ENCODE data around the gene SNAPC3.

The SNAPC3 gene

DNA sequence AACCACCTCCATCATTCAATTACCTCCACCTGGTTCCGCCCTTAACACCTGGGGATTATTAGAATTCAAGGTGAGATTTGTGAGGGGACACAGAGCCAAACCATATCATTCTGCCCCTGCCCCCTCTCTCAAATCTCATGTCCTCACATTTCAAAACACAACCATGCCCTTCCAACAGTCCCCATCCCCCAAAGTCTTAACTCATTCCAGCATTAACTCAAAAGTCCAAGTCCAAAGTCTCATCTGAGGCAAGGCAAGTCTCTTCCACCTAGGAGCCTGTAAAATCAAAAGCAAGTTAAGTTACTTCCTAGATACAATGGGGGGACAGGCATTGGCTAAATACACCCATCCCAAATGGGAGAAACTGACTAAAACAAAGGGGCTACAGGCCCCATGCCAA, 69.3 kb downstream of the SNAPC3 start:
- DNase-seq (ENCODE audit: low spot score) (no peak), FAIRE-seq (no peak)

DNA sequence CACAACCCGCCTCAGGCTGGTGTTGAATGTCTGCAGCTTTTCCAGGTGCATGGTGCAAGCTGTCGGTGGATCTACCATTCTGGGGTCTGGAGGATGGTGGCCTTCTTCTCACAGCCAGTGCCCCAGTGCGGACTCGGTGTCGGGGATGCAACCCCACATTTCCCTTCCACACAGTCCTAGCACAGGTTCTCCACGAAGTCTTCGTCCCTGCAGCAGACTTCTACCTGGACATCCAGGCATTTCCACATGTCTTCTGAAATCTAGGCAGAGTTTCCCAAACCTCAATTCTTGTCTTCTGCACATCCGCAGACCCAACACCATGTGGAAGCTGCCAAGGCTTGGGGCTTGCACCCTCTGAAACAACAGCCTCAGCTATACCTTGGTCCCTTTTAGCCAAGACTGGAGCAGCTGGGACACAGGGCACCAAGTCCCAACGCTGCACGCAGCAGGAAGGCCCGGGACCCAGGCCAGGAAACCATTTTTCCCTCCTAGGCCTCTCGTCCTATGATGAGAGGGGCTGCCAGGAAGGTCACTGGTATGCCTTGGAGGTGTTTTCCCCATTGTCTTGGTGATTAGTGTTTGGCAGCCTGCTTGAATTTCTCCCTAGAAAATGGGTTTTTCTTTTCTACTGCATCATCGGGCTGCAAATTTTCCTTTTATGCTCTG, 69.9 kb downstream of the SNAPC3 start:
- no peak for FAIRE-seq
- no peak for DNase-seq (ENCODE audit: low spot score)

DNA sequence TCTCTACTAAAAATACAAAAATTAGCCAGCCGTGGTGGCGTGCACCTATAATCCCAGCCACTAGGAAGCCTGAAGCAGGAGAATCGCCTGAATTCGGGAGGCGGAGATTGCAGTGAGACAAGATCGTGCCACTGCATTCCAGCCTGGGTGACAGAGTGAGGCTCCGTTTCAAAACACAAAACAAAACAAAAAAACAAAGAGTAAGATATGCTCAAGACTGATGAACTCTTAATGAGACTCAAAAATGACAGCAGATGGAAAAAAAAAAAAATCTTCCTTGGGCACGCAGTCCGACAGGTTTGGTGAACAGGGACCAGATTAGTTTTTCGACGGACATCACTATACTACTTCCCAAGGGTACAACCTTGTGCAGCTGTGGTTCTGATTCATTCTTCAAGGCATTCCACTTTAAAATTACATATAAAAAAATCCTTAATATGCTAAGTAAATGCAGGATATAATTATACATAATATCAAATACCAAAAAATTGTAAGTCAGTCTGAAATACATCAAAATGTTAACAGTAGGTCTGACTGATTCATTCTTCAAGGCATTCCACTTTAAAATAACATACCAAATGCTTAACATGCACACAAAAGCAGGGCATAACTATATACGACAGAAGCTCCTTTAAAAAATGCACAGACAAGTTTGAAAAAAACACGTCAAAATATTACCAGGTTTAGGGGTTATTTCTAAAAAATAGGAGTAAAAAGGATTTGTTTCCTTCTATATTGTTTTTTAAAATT, 75.7 kb downstream of the SNAPC3 start:
- no peak for FAIRE-seq
- no peak for DNase-seq (ENCODE audit: low spot score)

DNA sequence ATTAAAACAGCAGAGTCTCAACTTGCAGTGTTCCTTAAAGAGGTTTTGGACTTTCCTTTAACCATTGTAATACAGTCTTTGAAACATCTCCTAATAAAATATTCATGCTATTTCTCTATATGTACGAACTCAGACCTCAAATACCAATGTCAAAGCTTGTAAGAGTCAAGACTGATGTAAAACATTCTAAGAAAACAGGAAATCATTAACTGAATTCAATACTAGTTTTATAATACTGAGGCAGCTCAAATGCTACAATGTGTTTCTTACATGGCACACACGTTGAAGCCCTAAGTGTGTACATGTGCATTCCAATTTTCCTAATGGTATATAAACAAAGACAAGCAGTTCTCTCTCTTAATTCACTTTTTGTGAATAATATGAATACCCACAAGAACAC, 76.5 kb downstream of the SNAPC3 start:
- DNase-seq (ENCODE audit: low spot score) (no peak), FAIRE-seq (no peak)

DNA sequence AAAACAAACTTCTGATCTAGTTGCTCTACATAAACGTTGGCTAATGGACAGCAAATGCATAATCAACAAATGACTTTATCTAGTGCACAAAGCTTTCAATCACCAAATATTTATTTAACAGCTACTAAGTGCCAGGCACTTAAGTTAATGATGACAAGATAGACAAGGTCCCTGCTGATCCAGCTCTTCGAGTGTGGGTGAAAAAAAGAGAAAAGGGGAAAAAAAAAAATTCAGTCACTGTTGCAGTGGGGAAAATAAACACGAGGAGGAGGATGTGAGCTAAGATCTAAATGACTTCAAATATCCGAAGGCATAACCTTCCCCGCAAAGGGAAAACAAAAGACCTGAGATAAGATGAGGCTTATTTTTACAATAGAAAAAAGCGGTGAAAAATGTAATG, 78.5 kb downstream of the SNAPC3 start:
- FAIRE-seq (no peak), DNase-seq (ENCODE audit: low spot score) (no peak)

DNA sequence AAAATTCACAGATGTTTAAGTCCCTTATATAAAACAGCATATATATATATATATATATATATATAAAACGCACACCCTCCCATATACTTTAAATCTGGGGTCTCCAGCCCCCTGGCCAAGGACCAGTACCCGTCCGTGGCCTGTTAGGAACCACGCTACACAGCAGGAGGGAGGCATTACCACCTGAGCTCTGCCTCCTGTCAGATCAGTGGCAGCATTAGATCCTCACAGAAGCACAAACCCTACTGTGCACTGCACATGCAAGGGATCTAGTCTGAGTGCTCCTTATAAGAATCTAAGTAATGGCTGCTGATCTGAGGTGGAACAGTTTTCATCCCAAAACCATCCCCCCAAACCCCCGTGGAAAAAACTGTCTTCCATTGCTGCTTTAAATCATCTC, 79.1 kb downstream of the SNAPC3 start:
- DNase-seq (ENCODE audit: low spot score), result no peak
- FAIRE-seq, result no peak

DNA sequence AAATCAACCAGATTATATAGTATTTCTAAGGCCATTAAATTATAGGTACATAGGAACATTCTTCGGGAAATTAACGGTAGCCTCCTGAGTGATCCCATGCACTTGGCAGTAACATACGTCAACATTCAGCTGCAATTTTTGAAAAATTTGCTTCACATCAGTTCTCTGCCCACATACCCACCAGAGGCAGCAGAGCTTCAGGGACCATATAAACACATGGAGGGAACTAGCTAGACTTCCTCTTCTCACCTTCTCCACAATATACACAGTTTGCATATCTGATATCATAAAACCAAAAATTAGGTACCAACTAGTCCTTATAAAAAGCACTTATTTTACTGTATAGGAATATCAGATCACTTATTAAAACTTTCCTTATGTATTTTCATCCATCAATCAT, 83.2 kb downstream of the SNAPC3 start:
- no peak for FAIRE-seq

DNA sequence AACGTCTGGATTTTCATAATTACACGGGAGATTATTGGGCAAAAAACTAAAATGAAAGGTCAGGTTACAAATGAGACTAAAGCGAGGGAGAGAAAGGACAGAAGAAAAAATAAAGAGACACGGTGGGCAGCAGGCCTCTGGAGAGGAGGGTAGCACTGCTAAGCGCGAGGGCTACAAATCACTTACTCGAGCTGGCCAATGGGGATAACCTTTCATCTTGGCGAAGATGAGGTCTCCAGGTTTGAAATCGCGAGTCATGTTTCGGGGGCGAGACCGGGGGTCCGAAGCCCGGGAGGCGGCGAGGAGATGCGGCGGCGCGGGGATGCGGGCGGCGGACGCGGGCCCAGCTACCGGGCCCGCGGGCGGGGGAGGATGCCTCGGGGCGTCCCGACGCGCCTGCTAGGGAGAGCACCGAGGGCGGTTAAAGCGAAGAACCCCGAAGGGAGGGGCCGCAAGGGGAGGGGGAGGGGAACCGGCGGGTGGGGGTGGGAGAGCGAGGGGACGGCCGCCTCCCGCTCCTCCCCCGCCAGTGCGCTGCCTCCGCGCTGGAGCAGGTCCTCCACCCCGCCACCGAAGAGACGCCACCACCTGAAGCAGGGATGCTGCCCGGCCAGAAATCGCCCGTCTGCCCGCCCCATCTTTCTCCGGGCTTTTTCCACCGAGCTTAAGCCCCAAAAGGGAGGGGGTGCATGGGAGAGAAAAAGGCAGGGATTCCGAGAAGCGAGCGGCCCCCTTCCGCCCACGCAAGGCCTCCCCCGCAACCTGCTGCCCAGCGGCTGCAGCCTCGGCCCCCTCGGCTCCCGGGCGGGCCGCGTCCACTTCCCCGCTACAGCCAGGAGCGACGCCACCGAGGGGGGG, 87.5 kb downstream of the SNAPC3 start:
- no peak for FAIRE-seq
- DNase-seq (ENCODE audit: low spot score), result no peak

More for the DNA sequence above, 83.2 kb downstream of the SNAPC3 start:
- DNase-seq (ENCODE audit: low spot score), result no peak

DNA sequence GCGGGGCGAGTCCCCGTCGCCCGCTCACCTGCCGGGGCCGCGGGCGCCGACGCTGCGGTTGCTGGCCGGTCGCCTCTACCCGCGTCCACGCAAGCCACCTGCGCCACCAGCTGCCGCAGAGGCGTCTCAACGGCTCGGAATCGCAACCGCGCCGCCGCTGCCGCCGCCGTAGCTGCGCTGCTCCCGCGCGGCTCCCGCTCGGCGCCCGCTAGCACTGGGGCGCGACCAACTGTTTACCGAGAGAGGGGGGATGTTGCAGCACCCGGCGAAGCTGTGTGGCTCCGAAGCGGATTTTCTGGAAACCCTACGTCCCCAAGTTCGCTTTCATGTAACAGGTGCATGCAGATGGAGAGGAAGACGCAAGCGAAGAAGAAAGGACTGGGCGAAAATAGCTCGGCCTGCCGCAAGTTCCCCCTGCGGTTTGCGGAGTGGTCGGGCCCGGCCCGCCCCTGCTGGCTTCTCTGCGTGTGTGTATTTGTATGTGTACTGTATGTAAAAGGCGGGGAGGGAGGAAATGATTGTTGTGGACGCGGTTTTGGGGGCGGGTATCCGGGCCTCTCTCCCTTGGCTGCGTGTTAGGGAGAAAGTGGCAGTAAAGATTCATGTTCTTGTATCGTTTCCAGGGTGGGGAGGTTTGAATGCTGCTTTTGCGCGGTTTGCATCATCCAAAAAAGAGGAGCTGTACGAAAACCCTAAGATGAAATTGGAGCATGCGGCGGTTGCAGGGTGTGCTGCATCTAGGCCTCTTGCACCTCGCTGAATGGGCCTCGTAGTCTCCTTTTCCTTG, 88.3 kb downstream of the SNAPC3 start, which contains the start of gene PSIP1:
Gene PSIP1, minus strand, starts transcription at position 182 of the 787 bp plus-strand sequence. CDS start 782 bp downstream, outside the sequence.
- DNase-seq (ENCODE audit: low spot score) (peak; percentile 57), FAIRE-seq (no peak)
